ENCODE measurements around the gene STAP2.
"Not testable (repeated sequence)": the region's sequence is repeated elsewhere in the genome, so short reads cannot be mapped to it uniquely, and the experiment has no call there.

The STAP2 gene

DNA sequence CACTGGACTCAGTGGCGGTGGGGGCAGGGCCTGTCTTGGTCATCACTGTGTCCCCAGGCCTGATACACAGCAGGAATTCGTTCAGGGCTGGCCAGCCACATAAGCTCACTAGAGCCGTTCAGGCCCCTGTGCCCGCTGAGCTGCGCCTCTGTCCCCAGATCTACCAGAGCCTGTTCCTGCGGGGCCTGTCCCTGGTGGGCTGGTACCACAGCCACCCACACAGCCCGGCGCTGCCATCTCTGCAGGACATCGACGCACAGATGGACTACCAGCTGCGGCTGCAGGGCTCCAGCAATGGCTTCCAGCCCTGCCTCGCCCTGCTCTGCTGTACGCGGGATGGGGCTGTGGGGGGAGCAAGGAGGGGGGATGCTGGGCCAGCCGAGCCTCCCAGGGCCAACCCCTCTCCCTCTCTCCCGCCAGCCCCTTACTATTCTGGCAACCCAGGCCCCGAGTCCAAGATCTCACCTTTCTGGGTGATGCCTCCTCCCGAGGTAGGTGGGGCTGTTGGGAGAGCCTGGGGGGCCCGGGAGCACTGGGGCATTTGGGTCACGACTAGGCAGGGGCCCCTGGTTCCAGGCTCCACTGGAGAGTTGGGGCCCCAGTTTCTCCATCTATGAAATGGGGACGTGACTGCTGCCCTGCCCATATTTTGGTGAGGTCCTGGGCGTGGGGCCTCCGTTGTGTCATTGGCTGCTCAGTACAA lies 18.6 kb upstream of the STAP2 start:
- FAIRE-seq = no peak

DNA sequence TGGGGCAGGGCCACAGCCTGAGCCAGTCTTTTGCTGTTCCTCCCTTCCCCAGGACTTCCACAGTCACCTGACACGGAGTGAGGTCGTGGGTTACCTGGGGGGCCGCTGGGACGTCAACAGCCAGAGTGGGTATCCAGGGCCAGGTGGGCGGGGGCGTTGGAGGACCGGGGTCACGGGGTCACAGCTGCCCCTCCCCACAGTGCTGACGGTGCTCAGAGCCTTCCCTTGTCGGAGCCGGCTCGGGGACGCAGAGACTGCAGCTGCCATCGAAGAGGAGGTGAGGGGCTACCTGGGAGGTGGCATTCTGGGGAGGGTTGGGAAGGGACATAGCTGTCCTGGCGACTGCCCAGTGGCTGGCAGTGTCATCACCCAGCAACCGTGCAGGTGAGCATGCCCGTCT lies 16.3 kb upstream of the STAP2 start:
- no peak for FAIRE-seq

DNA sequence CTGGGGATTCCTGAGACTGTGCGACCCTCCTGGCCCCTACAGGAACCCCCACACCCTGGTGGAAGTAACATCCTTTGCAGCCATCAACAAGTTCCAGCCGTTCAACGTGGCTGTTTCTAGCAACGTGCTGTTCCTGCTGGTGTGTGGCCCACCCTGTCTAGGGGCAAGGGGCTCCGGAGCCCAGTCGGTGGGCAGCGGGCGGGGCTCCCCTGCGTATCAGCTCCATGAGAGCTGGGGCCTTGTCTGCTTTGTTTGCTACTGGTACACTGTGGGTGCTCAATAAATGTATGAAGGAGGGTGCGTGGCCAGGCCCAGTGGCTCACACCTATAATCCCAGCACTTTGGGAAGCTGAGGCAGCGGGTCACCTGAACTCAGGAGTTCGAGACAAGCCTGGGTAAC lies 15.7 kb upstream of the STAP2 start:
- no peak for FAIRE-seq

DNA sequence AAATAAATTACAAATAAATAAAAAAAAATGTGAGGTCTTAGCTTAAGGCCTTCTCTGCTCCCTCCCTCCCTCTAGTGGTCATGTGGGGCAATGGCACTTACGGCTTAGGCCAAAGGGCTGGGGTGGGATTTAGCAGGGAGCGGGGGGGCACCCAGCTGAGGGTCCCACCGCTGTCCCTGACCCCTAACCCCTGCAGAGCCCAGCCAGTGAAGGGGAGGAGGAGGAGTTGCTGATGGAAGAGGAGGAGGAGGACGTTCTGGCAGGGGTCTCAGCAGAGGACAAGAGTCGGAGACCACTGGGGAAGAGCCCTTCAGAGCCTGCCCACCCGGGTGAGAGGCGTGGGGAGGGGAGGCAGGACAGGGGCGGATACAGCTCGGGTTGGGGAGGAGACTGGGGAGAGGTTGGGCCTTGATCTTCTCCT lies 14.1 kb upstream of the STAP2 start:
- no peak for FAIRE-seq

DNA sequence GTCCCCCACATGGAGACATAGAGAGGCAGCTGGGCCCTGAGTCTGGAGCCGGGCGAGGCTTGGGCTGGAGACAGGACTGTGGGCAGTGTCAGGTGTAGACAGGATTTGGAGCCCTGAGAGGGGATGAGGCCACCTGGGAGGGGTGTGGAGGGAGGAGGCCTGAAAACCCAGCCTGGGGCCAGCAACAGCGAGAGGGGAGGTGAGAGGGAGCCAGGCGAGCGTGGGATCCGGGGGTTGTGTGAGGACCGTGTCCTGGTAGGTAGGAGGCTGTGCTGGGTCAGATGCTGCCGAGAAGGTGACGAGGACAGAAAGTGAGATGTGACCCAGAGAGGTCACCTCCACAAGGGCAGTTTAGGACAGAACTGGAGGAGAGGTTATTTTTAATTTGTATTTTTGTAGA lies 12.1 kb upstream of the STAP2 start:
- FAIRE-seq = no peak

DNA sequence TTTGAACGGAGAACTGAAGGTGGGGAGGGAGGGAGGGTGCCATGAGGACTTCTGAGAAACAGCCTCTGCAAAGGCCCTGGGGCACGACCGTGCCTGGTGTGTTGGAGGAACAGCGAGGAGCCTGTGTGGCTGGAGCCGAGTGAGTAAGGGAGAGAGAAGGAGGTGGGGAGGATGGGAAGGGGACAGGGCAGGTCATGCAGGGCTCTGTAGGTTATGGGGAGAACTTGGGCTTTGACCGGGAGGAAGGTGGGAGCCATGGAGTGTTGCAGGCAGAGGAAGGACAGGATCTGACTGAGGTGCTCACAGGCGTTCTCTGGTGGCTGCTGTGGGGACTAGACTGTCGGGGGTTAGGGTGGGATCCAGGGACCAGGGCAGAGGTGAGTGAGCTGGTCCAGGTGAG lies 11.5 kb upstream of the STAP2 start:
- FAIRE-seq = no peak

DNA sequence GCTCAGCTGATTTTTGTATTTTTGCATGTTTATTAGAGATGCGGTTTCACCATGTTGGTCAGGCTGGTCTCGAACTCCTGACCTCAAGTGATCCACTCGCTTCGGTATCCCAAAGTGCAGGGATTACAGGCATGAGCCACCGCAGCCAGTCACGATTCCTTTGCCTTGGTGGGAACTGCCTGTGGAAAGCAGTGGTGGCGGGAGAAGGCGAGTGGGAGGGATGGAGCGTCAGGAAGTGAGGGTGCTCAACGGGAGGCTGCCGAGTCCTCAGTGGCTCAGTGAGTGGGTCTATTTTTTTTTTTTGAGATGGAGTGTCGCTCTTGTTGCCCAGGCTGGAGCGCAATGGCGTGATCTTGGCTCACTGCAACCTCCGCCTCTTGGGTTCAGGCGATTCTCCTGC lies 10.6 kb upstream of the STAP2 start:
- FAIRE-seq = not testable (repeated sequence)

DNA sequence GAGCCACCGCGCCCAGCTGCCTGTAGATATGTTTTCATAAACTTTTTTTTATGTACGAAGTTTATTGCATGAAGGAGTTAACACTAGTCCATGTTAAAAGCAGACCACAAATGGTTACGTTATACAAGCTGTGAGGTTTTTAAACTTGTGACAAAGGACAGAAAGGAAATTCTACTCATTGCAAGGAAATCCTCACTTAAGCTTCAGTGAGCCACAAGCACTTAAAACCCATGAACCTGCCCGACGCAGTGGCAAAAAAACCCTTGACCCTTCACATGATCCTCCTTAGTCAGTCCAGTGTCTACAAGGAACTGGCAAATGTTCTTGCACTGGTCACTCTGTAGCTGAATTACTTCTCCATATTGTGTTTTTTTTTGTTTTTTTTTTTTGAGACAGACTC lies 8.9 kb upstream of the STAP2 start:
- no peak for FAIRE-seq

DNA sequence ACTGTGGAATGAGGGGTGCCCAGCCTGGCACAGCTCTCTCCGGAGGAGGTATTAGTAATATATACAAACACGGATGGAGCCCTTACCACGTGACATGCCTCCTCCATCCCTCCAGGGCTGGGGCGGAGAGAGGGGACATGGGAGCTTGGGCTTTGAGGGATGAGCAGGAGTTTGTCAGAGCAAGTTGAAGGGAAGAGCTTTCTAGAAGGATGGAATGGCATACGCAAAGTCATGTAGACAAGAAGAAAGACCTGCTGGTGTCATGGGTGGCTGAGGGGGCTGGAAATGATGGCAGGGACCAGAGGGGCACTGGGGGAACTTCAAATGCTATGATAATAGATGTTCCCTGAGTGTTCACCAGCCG lies 7.4 kb upstream of the STAP2 start:
- no peak for FAIRE-seq

DNA sequence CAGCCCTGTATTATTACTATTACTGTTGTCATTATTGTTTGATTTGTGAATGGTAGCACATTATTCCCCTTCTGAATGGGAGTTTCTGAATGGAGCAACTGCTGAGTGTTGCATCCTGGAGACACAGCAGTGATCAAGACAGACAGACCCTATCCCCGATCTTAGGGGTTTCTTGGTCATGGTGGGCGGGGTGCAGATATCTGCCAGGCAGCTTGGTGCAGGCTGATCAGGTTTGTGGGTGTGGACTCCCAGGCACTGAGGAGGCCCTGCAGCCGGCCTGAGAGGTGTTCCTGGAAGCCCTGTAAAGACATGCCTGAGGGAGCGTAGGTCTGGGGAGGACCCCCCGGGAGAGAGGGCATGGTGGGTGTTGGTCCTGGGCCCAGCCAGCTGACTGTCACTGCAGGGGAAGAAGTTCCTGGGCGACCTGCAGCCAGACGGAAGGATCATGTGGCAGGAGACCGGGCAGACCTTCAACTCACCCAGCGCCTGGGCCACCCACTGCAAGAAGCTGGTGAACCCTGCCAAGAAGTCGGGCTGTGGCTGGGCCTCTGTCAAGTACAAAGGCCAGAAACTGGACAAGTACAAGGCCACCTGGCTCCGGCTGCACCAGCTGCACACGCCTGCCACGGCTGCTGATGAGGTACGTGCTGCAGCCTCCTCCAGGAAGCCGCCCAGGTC lies 6.9 kb upstream of the STAP2 start:
- FAIRE-seq = no peak

DNA sequence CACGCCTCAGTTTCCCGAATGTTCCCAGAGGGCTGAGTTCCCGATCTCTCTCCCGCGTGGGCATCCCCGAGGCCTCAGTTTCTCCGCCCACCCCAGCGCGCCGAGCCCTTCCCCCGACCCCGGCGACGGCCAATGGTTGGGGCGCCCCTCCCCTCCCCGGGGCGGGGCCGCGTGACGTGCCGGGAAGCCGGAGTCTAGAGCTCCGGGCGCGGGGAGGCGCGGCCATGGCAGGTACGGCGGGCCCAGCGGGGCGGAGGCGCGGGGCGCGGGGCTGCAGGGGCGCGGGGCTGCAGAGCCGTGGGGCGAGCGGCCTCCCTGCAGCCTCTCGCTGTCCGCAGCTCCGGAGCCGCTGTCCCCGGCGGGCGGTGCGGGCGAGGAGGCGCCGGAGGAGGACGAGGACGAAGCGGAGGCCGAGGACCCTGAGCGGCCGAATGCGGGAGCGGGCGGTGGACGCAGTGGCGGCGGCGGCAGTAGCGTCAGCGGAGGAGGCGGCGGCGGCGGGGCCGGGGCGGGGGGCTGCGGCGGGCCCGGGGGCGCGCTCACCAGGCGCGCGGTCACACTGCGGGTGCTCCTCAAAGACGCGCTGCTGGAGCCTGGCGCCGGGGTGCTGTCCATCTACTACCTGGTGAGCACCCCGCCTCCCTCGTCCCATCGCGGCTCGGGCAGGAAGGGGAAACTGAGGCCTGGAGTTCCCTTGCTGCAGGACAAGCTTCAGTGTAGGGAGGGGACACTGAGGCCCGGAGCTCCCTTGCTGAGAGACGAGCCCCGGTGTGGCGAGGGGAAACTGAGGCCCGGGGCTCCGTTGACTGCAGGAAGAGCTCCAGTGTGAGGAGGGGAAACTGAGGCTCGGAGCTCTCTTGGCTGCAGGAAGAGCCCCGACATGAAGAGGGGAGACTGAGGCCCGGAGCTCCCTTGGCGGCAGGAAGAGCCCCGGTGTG lies 5.0 kb upstream of the STAP2 start, which contains the start of gene MPND:
TSS of gene MPND (plus strand) at position 193 of the 938 bp plus-strand sequence. CDS start at position 225, 32 bp downstream.
- FAIRE-seq = no peak

DNA sequence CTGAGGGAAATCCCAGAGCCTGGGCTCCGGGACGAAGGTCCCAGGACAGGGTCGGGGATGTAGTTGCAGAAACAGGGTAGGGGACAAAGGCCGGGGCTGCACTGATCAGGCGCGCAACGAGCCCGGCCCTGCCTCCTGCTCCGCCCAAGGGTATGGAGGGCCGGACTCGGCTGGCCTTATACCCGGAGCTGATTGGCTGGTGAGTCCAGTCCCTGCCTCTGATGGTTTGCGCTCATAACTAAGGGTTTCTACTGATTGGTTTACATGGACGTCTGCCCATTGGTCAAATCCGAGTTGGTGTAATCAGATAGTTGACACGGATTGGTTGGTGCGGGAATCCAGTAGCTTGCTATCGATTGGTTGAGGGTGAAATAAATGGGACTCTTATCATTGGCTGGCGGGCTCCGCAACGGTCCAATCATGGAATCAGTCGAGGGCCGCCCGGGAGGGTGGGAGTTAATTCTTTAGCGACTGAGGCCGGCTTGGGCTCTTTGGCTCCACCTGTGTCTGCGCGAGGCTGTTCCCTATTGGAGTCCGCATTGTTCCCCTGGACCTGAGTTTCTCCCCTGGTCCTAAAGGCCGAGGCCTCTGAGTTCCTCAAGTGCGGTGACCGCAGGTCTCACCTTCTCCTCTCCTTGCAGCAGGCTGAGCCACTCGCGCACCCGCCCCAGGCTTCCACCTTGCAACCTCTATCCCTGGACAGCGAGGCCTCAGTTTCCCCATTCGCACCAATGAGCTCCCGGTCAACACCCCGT lies 4.2 kb upstream of the STAP2 start:
- FAIRE-seq = peak; percentile 100

DNA sequence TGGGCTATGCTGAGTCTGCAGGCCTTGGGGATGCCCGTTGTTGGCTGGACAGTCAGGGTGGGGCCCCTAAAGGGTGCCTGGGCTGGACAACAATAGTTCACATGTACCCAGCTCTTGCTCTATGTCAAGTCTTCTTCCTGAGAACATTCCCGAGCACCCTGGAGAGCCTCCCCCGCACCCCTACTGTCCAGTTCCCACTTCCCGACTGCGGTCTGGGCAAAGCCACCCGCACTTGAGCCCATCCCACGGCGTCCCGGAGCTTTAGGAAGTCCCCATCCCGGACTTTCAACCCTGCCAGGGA lies 3.6 kb upstream of the STAP2 start:
- no peak for FAIRE-seq

DNA sequence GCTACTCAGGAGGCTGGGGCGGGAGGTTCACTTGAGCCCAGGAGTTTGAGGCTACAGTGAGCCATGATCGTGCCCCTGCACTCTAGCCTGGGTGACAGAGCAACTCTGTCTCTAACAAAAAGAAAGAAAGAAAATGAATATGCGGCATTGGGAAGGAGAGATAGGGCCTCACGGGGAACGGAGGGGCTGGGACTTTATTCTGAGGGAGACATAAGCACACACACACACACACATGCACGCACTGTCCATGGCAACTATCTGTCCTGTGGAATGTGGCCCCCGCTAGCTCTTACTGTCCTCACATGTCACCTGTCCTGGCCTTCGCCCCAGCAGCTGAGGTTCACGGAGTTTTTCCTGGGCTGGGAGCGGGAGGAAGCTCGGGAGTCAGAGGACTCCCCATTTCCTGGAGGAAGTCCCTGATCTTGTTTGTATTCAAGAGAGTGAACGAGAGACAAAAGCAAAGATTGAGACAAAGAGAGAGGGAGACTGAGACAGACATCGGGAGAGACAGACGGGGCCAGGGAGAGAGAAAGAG lies 654 bp downstream of the STAP2 start:
- no peak for FAIRE-seq

DNA sequence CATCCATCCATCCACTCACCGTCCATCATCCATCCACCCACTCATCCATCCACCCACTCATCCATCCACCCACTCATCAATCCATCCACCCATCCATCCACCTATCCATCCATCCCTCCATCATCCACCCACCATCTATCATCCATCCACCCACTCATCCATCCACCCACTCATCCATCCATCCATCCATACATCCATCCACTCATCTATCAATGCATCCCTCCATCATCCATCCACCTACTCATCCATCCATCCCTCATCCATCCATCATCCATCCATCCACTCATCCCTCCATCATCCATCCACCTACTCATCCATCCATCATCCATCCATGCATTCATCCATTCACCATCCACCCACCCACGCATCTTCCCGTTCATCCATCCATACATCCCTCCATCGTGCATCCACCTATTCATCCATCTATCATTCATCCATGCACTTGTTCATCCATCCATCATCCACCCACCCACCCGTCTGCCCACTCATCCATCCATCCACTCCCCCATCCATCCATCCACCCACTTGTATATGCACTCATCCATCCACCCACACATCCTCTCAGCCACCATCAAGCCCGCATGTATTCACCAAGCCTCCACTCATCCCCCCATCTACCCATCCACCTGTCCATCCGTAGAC lies 3.6 kb downstream of the STAP2 start:
- FAIRE-seq = no peak

DNA sequence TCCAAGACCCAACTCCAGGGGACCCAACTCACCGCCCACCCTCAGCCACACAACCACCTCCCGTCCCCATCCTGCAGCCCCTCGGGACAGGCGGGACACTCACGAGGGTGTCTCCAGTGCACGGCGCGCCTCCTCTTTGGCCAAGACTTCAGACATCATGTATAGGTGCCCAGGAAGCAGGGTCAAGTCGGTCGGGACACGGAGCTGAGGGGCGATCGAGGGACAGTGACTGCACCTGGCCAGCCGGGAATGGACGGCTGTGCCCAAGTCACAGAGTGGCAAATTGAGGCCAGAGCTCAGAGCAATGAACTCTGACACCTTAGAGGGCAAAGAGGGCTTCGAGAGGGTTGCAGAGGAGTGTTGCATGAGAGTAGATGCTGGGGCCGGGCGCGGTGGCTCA lies 8.8 kb downstream of the STAP2 start:
- no peak for FAIRE-seq

DNA sequence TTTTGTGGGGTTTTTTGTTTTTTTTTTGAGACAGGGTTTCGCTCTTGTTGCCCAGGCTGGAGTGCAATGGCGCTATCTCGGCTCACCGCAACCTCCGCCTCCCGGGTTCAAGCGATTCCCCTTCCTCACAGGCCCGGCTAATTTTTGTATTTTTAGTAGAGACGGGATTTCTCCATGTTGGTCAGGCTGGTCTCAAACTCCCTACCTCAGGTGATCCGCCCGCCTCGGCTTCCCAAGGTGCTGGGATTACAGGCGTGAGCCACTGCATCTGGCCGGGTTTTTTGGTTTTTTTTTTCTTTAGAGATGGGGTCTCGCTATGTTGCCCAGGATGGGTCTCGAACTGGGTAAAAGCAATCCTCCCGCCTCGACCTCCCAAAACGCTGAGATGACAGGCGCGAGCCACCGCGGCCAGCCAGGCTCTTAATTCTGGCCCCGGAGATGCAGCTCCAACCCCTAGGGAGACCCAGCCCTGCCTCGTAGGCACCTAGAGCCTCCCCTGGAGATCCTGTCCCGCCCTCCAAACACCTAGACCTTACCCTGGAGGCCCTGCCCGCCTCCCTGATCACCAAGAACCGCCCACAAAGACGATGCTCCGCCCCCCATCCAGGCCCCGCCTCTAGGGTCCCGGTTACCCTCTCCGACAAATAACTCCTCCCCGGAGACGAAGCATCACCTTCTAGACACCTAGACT lies 9.5 kb downstream of the STAP2 start:
- FAIRE-seq = not testable (repeated sequence)

DNA sequence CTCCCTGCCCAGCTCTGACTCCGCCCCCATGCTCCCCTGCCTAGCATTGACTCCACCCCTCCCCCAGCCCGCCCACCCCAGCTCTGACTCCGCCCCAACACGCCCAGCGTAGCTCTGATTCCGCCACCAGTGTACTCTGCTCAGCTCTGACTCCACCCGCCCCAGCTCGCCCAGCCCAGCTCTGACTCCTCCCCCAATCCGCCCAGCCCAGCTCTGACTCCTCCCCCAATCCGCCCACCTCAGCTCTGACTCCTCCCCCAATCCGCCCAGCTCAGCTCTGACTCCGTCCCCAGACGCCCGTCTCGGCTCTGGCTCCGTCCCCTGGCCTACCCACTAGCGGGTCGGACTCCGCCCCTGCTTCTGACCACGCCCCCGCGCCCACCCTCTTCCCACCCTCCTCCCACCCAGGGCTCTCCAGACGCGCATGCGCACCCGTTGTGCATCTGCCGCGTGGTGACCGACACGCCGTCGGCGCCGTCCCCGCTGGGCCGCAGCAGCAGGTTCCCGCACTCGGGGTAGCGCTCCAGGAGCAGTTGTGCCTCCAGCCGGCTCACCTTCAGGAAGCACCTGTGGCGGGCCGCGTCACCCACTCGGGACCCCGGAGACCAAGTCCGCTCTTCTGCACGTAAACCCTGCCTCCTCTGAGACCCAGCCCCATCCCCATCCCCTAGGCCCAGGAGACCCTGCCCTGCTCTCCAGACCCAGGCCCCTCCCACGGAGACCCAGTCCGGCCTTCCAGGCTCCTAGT lies 10.2 kb downstream of the STAP2 start:
- peak; percentile 23 for FAIRE-seq

DNA sequence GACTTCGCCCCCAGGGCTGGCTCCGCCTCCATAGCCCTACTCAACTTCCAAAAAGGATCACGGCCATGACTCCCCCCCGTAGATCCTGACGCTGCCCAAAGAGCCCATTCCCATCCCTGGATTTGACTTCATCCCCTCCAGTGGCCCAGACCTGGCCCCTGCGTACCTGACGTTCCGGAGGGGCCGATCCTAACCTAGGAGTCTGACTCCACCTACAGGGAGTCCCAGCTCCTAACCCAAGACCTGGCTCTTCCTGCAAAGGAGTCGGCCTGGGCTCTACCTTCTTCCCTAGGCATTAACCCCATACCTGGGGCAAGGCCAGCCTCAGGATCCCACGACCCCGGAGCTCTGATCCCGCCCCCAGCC lies 10.8 kb downstream of the STAP2 start:
- no peak for FAIRE-seq

DNA sequence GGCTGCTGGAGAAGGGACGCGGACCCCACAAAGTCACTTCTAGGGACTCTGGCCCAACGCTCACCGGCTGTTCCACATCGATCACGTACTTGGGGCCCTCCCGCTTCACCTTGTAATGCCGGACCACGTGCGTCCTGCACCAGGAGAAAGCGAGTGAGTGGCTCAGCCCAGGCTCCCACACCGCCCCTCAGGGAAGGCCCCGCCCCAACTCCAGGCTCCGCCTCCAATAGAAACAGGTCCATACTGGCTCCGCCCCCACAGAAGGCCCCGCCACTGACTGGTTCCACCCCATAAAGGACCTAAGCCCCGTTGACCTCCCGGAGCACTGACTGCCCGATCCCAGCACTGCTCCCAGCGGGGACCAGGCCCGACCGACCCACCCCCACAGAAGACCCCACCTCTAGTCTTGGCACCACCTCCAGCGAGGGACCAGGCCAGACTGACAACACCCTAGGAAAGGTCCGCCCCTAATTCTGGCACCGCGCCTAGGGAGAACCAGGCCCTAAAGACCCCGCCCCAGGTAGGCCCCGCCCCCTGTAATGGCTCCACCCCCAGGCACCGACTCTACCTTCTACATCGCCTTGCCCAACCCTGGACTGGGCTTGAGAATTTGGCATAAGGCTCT lies 11.3 kb downstream of the STAP2 start:
- peak; percentile 73 for FAIRE-seq
